Ishikawa (cell line): Measurements from ENCODE around the gene NFE2L2.

Source experiments
- CEBPB ChIP-seq: IDR thresholded peaks from 2 replicates; pipeline ENCODE4 v1.6.1; 2012
- CREB1 ChIP-seq: IDR thresholded peaks from 2 replicates; pipeline ENCODE4 v1.6.1; 2012; ENCODE audit warnings: low read depth
- EGR1 ChIP-seq: IDR thresholded peaks from 2 replicates; pipeline ENCODE4 v1.6.1; 2012
- EP300 ChIP-seq: IDR thresholded peaks from 2 replicates; pipeline ENCODE4 v1.6.1; 2012; ENCODE audit warnings: borderline replicate concordance
- MAX ChIP-seq: IDR thresholded peaks from 2 replicates; pipeline ENCODE4 v1.6.1; 2012
- RAD21 ChIP-seq: IDR thresholded peaks from 2 replicates; pipeline ENCODE4 v1.6.1; 2012; ENCODE audit warnings: low read depth
- REST ChIP-seq: IDR thresholded peaks from 2 replicates; pipeline ENCODE4 v1.6.1; 2012; ENCODE audit warnings: low read depth, mild to moderate bottlenecking
- TAF1 ChIP-seq: IDR thresholded peaks from 2 replicates; pipeline ENCODE4 v1.6.1; 2012; ENCODE audit warnings: low read depth, mild to moderate bottlenecking
- TEAD4 ChIP-seq: IDR thresholded peaks from 2 replicates; pipeline ENCODE4 v1.6.1; 2012
- YY1 ChIP-seq: IDR thresholded peaks from 2 replicates; pipeline ENCODE4 v1.6.1; 2012; ENCODE audit warnings: low read depth

- TF ChIP-seq RAD21 (no peak), EP300 (no peak), CEBPB (no peak), CREB1 (no peak), EGR1 (no peak), YY1 (no peak), REST (no peak), TAF1 (no peak), MAX (no peak), TEAD4 (no peak)
These were observed 31.0 kb upstream of the NFE2L2 start for GRCh38 chr2:177295484-177295883.
